GM13977 (cell line): ENCODE measurements around the gene PLS3.

ENCODE experiments used
- DNase-seq: peaks from one replicate; pipeline ENCODE4 v3.0.0; 2012; ENCODE audit warnings: low spot score
- in situ Hi-C: fragments of 300-500 bp; cut with MboI; formaldehyde crosslinking; loops from one replicate; pipeline ENCODE4 v1.12.0; 2022; ENCODE audit warnings: low sequenced_read_pairs, low pct_unique_long_range_greater_than_20kb, mixed read lengths, inconsistent platforms; ENCODE audit not compliant: unreplicated experiment
- TF ChIP-seq, protein P1 (sequence below): IDR thresholded peaks from 2 replicates; pipeline ENCODE4 v1.5.1; 2012; ENCODE audit warnings: mild to moderate bottlenecking, control low read depth; ENCODE audit not compliant: insufficient read depth; ENCODE audit errors: extremely low read depth, missing control alignments

The PLS3 gene

DNA sequence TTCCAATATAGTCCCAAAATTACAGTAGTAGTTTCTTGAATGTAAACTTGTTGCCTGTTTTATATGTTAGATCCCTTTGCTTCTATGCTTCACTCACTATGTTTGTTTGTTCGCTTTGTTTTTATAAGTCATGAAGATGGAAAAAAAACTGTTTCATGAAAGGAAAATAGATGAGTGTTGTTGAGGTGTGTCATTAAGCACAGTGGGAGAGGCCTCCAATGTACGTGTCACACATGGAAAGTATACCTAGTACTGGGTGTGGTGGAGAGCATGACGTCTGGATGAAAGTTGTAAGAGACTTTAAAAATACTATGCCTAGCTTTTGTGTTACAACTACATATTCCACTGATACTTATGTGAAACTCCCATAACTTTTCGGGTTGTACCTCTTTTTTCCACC lies 28.4 kb downstream of the PLS3 start:
- DNase-seq = no peak
- in situ Hi-C loops = no loop called here
- TF ChIP-seq, protein P1, sequence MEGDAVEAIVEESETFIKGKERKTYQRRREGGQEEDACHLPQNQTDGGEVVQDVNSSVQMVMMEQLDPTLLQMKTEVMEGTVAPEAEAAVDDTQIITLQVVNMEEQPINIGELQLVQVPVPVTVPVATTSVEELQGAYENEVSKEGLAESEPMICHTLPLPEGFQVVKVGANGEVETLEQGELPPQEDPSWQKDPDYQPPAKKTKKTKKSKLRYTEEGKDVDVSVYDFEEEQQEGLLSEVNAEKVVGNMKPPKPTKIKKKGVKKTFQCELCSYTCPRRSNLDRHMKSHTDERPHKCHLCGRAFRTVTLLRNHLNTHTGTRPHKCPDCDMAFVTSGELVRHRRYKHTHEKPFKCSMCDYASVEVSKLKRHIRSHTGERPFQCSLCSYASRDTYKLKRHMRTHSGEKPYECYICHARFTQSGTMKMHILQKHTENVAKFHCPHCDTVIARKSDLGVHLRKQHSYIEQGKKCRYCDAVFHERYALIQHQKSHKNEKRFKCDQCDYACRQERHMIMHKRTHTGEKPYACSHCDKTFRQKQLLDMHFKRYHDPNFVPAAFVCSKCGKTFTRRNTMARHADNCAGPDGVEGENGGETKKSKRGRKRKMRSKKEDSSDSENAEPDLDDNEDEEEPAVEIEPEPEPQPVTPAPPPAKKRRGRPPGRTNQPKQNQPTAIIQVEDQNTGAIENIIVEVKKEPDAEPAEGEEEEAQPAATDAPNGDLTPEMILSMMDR = no peak

- DNase-seq = no peak
- in situ Hi-C loops = no loop called here
Measured at GRCh38 chrX:115591420-115591819, 30.4 kb downstream of the PLS3 start.

DNA sequence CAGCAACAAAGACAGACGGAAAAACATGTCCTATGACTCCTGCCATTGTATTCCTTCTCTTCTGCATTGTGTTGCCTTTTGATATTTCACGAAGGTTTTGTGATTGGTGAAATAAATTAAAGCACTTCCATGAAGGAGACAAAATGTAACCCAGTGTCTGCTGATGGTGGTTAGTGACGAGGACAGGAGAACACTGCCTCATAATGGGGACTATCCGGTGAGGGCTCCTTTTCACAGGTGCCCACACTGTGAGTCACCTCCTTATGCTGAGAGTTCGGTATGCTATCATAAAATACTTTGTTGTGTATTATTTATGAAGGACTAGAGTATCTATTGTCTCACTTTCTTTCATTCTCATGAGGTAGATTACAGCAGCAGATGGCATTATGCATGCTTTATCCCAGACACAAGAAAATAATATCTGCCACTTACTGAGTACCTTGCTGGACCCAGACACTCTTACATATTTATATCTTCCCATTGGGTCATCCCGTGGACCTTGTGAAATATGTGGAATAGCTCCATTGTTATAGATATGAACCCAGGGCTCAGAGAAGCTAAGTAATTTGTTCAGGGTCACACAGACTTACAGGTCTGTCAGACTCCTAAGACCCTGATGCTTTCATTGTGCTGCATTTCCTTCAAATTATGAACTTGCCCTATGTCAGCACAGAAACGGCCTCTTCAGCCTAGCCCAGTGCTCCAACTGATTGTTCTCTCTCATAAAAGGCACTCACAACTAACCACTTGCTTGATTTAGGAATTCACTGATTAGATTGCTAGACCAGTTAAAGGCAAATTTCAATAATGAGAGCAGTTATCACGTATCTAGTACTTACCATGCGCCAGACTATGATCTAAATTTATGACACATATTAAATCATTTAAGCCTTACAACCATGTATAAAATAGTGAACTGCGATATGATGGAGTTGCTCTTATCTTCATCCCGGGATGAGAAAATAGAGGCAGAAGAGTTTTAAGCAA lies 31.2 kb downstream of the PLS3 start:
- no peak for DNase-seq
- TF ChIP-seq, protein P1 = no peak
- in situ Hi-C loops = no loop called here

More at GRCh38 chrX:115591420-115591819, 30.4 kb downstream of the PLS3 start:
- TF ChIP-seq, protein P1 = no peak

- TF ChIP-seq, protein P1 = no peak
- DNase-seq = no peak
- in situ Hi-C loops = no loop called here
Measured at GRCh38 chrX:115592997-115593734, 32.2 kb downstream of the PLS3 start.

- TF ChIP-seq, protein P1 = no peak
- in situ Hi-C loops = no loop called here
- DNase-seq = no peak
Measured at GRCh38 chrX:115595049-115595448, 34.1 kb downstream of the PLS3 start.

DNA sequence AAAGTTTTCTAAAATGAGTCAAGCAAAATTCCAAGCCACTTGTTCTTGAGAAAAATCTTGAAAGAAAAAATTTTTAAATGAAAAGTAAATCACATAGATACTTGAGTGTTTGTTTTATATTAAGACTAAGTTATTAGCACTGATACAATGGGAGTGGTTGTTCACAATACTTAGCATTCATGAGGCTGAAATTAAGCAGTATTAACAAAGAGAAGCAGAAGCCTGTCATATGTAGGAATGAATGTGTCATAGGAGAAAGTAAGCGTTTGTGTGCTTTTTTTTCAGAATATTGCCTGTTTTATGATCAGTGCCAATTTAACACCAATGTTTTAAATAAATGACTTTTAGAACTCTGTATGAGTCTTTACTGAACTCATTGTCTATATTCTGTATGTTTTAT lies 37.6 kb downstream of the PLS3 start:
- in situ Hi-C loops = no loop called here
- TF ChIP-seq, protein P1 = no peak
- no peak for DNase-seq
